Ascending aorta (tissue), 2 donors: Measurements from ENCODE around the gene EIF2A. TPM values are rescaled to one million over a fixed set of nuclear protein-coding genes. Genes with fewer than 3 reads are reported as not detected.
A peak's percentile ranks its signal among the peaks of the same experiment; 100 is the strongest.

Experiments used
- DNase-seq, 2 donors: peaks; one replicate each; pipeline ENCODE4 v3.0.0-alpha.2; 2019; ENCODE audit warnings: low spot score in 2 of 2
- H3K27ac ChIP-seq, 2 donors: fragments of 200-600 bp; sonication (generic); one replicate each; pipeline ENCODE4 v1.5.1; 2016 to 2017; ENCODE audit warnings: mild to moderate bottlenecking in 1 of 2
- H3K27me3 ChIP-seq: fragments of 200-600 bp; sonication (generic); one replicate; pipeline ENCODE4 v1.5.1; 2017
- H3K36me3 ChIP-seq, 2 donors: fragments of 200-600 bp; sonication (generic); one replicate each; pipeline ENCODE4 v1.5.1; 2016
- H3K4me1 ChIP-seq, 2 donors: fragments of 200-600 bp; sonication (generic); one replicate each; pipeline ENCODE4 v1.5.1; 2016 to 2017; ENCODE audit warnings: mild to moderate bottlenecking in 1 of 2
- H3K4me3 ChIP-seq, 2 donors: fragments of 200-600 bp; sonication (generic); one replicate each; pipeline ENCODE4 v1.5.1; 2016 to 2017; ENCODE audit warnings: mild to moderate bottlenecking in 1 of 2
- H3K9me3 ChIP-seq, 2 donors: fragments of 200-600 bp; sonication (generic); one replicate each; pipeline ENCODE4 v1.5.1; 2016
- CTCF ChIP-seq, 3 experiments: fragments of 200-600 bp in 2 of 3; fragments of 450-650 bp in 1 of 3; sonication (generic) in 2 of 3; IDR thresholded peaks; one replicate each; pipeline ENCODE4 v1.5.1; 2016 to 2019; ENCODE audit warnings: antibody characterized with exemption in 3 of 3, mild to moderate bottlenecking in 1 of 3, moderate library complexity in 1 of 3
- intact Hi-C: fragments of 100-400 bp; cut with DNase I; formaldehyde crosslinking; loops from one replicate; pipeline ENCODE4 v1.15.1; 2023
- total RNA-seq: library from RNA; depleted of rRNA; stranded (reverse); fragments of >200 nt; gene quantifications from one replicate; pipeline ENCODE4 v1.1.0, GENCODE V29; 2016

The EIF2A gene
- total RNA-seq, 1 donor from 2014 or later = 83.2 TPM

- intact Hi-C loops = loop anchor here (10.0 kb wide), 1 partner anchor 326 kb away; no protein-coding TSS in a partner anchor
- Histone ChIP-seq H3K4me3 (no peak overlapping the region), H3K9me3 (no peaks in the 10 kb centered on the region), H3K27ac (no peak overlapping the region), H3K27me3 (no peaks in the 10 kb centered on the region), H3K36me3 (peaks cover 0 to 8% of the 10 kb centered on the region in 2 donors), H3K4me1 (peaks cover 0 to 3% of the 10 kb centered on the region in 2 donors)
- DNase-seq = no peak
- TF ChIP-seq CTCF (IDR thresholded peaks at IDR 0.05) = no peak
Observed at GRCh38 chr3:150538324-150539208, 8.0 kb upstream of the EIF2A start.

- no peaks in the 10 kb centered on the region for H3K27me3 ChIP-seq
- no peak for DNase-seq
- no peak overlapping the region for H3K4me3 ChIP-seq
- peaks cover 0 to 13% of the 10 kb centered on the region in 2 donors for H3K36me3 ChIP-seq
- no peaks in the 10 kb centered on the region for H3K9me3 ChIP-seq
- TF ChIP-seq CTCF (IDR thresholded peaks at IDR 0.05) = no peak
- peaks cover 0 to 11% of the 10 kb centered on the region in 2 donors for H3K4me1 ChIP-seq
- intact Hi-C loops = no loop called here
- no peak overlapping the region for H3K27ac ChIP-seq
Observed at GRCh38 chr3:150540297-150540696, 6.3 kb upstream of the EIF2A start.

GRCh38 chr3:150540991-150541390 is 5.6 kb upstream of the EIF2A start:
- H3K27ac ChIP-seq = peak overlapping the region in 1 of 2 donors; percentile 39
- H3K36me3 ChIP-seq = peaks cover 0 to 13% of the 10 kb centered on the region in 2 donors
- peaks cover 0 to 11% of the 10 kb centered on the region in 2 donors for H3K4me1 ChIP-seq
- intact Hi-C loops = no loop called here
- H3K4me3 ChIP-seq = no peak overlapping the region
- no peak for DNase-seq
- H3K9me3 ChIP-seq = no peaks in the 10 kb centered on the region
- no peaks in the 10 kb centered on the region for H3K27me3 ChIP-seq
- TF ChIP-seq CTCF (IDR thresholded peaks at IDR 0.05) = no peak

- no peaks in the 10 kb centered on the region for H3K27me3 ChIP-seq
- TF ChIP-seq CTCF (IDR thresholded peaks at IDR 0.05) = no peak
- H3K4me3 ChIP-seq = no peak overlapping the region
- intact Hi-C loops = no loop called here
- no peaks in the 10 kb centered on the region for H3K9me3 ChIP-seq
- peaks cover 0 to 13% of the 10 kb centered on the region in 2 donors for H3K36me3 ChIP-seq
- peaks cover 0 to 19% of the 10 kb centered on the region in 2 donors for H3K4me1 ChIP-seq
- no peak overlapping the region for H3K27ac ChIP-seq
- DNase-seq = no peak
Observed at GRCh38 chr3:150543128-150543527, 3.5 kb upstream of the EIF2A start.

GRCh38 chr3:150543531-150543930 is 3.1 kb upstream of the EIF2A start:
- H3K9me3 ChIP-seq = no peaks in the 10 kb centered on the region
- H3K4me3 ChIP-seq = no peak overlapping the region
- intact Hi-C loops = no loop called here
- DNase-seq = no peak
- TF ChIP-seq CTCF (IDR thresholded peaks at IDR 0.05) = no peak
- H3K27ac ChIP-seq = no peak overlapping the region
- no peaks in the 10 kb centered on the region for H3K27me3 ChIP-seq
- H3K4me1 ChIP-seq = peaks cover 0 to 23% of the 10 kb centered on the region in 2 donors
- H3K36me3 ChIP-seq = peaks cover 0 to 13% of the 10 kb centered on the region in 2 donors
